Parathyroid adenoma (tissue), 2 donors: Measurements from ENCODE around the gene CCDC185.

Experiments used
- H2AFZ ChIP-seq: fragments of 300-600 bp; sonication (generic); one replicate; pipeline ENCODE4 v1.7.0; 2017; ENCODE audit warnings: antibody characterized with exemption, mild to moderate bottlenecking
- H3K27ac ChIP-seq: fragments of 300-600 bp; sonication (generic); one replicate; pipeline ENCODE4 v1.7.0; 2017
- H3K27me3 ChIP-seq: fragments of 300-600 bp; sonication (generic); one replicate; pipeline ENCODE4 v1.7.0; 2017; ENCODE audit warnings: low read length; ENCODE audit not compliant: control insufficient read depth, insufficient read depth
- H3K36me3 ChIP-seq: fragments of 300-600 bp; sonication (generic); one replicate; pipeline ENCODE4 v1.7.0; 2017; ENCODE audit warnings: low read length; ENCODE audit not compliant: control insufficient read depth, insufficient read depth
- H3K4me1 ChIP-seq: fragments of 300-600 bp; sonication (generic); one replicate; pipeline ENCODE4 v1.7.0; 2017; ENCODE audit warnings: control low read depth
- H3K4me2 ChIP-seq: fragments of 300-600 bp; sonication (generic); one replicate; pipeline ENCODE4 v1.7.0; 2017; ENCODE audit warnings: low read length
- H3K4me3 ChIP-seq: fragments of 300-600 bp; sonication (generic); one replicate; pipeline ENCODE4 v1.7.0; 2017; ENCODE audit warnings: low read depth, low read length
- H3K79me2 ChIP-seq: fragments of 300-600 bp; sonication (generic); one replicate; pipeline ENCODE4 v1.7.0; 2017; ENCODE audit warnings: control low read depth
- H3K9ac ChIP-seq: fragments of 300-600 bp; sonication (generic); one replicate; pipeline ENCODE4 v1.7.0; 2017; ENCODE audit warnings: mild to moderate bottlenecking
- H3K9me3 ChIP-seq: fragments of 300-600 bp; sonication (generic); one replicate; pipeline ENCODE4 v1.7.0; 2017; ENCODE audit warnings: low read length; ENCODE audit not compliant: control insufficient read depth
- TF ChIP-seq, protein P1 (sequence below): fragments of 300-600 bp; sonication (generic); IDR thresholded peaks from one replicate; pipeline ENCODE4 v1.7.0; 2017; ENCODE audit warnings: antibody characterized with exemption, mild to moderate bottlenecking
- donor health status: primary hyperparathyroidism.

The CCDC185 gene

DNA sequence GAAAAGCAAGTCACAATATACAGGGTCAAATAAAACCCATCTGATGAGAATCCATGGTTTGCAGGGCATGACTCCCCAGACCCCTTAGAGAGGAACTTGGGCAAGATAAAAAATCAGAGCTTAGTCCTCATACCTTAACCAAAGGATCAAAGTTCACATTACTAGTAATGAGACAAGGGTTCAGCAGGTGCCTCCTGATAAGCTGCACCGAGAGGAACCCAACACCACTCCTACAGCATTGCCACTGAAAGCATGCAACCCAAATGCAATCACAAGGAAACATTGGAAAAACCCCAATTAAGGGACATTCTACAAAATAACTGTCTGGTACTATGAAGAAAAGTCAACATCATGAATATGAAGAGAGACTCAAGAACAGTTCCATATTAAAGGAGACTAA lies 29.7 kb downstream of the CCDC185 start:
- Histone ChIP-seq H3K4me3 (no peak overlapping the region), H3K79me2 (no peaks in the 10 kb centered on the region), H3K9ac (no peak overlapping the region), H2AFZ (no peak overlapping the region), H3K4me2 (no peak overlapping the region), H3K27me3 (no peaks in the 10 kb centered on the region), H3K36me3 (no peaks in the 10 kb centered on the region), H3K9me3 (no peaks in the 10 kb centered on the region), H3K27ac (no peak overlapping the region), H3K4me1 (no peaks in the 10 kb centered on the region)
- TF ChIP-seq, protein P1, sequence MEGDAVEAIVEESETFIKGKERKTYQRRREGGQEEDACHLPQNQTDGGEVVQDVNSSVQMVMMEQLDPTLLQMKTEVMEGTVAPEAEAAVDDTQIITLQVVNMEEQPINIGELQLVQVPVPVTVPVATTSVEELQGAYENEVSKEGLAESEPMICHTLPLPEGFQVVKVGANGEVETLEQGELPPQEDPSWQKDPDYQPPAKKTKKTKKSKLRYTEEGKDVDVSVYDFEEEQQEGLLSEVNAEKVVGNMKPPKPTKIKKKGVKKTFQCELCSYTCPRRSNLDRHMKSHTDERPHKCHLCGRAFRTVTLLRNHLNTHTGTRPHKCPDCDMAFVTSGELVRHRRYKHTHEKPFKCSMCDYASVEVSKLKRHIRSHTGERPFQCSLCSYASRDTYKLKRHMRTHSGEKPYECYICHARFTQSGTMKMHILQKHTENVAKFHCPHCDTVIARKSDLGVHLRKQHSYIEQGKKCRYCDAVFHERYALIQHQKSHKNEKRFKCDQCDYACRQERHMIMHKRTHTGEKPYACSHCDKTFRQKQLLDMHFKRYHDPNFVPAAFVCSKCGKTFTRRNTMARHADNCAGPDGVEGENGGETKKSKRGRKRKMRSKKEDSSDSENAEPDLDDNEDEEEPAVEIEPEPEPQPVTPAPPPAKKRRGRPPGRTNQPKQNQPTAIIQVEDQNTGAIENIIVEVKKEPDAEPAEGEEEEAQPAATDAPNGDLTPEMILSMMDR, result no peak

- Histone ChIP-seq H3K9ac (no peak overlapping the region), H3K79me2 (no peaks in the 10 kb centered on the region), H3K4me2 (no peak overlapping the region), H3K4me1 (no peaks in the 10 kb centered on the region), H3K4me3 (no peak overlapping the region), H3K27me3 (no peaks in the 10 kb centered on the region), H3K9me3 (no peaks in the 10 kb centered on the region), H3K27ac (no peak overlapping the region), H3K36me3 (no peaks in the 10 kb centered on the region), H2AFZ (no peak overlapping the region)
- TF ChIP-seq, protein P1, result no peak
These were observed 30.5 kb downstream of the CCDC185 start for GRCh38 chr1:223423641-223424233.

DNA sequence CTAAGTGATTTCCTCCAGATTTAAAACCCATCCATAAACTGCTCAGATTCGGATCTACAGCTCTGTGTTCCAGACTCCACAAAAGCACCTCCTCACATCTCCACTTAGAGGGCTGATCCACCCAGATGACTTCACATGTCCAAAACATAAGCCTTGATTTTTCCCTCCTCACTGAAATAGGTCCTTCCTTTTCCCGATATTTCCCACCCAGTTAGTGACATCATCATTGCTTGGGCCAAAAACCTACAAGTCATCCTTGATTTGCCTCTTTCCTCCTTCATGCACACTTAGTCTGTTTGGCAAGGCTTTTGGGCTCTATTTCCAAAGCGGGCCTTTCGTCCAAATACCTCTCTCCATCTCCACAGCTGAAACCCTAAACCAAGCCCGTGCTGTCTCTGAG lies 32.3 kb downstream of the CCDC185 start:
- no peaks in the 10 kb centered on the region for H3K36me3 ChIP-seq
- H3K9me3 ChIP-seq, result no peaks in the 10 kb centered on the region
- H3K79me2 ChIP-seq, result no peaks in the 10 kb centered on the region
- H2AFZ ChIP-seq, result no peak overlapping the region
- H3K27me3 ChIP-seq, result no peaks in the 10 kb centered on the region
- no peak overlapping the region for H3K4me3 ChIP-seq
- no peaks in the 10 kb centered on the region for H3K4me1 ChIP-seq
- no peak overlapping the region for H3K9ac ChIP-seq
- TF ChIP-seq, protein P1, result no peak
- no peak overlapping the region for H3K27ac ChIP-seq
- H3K4me2 ChIP-seq, result no peak overlapping the region

- no peaks in the 10 kb centered on the region for H3K79me2 ChIP-seq
- H3K27ac ChIP-seq, result no peak overlapping the region
- no peaks in the 10 kb centered on the region for H3K4me1 ChIP-seq
- H3K4me2 ChIP-seq, result no peak overlapping the region
- no peak overlapping the region for H2AFZ ChIP-seq
- H3K4me3 ChIP-seq, result no peak overlapping the region
- no peaks in the 10 kb centered on the region for H3K36me3 ChIP-seq
- H3K9ac ChIP-seq, result no peak overlapping the region
- no peaks in the 10 kb centered on the region for H3K27me3 ChIP-seq
- H3K9me3 ChIP-seq, result no peaks in the 10 kb centered on the region
- TF ChIP-seq, protein P1, result no peak
These were observed 33.7 kb downstream of the CCDC185 start for GRCh38 chr1:223426936-223427335.

GRCh38 chr1:223429313-223429731 lies 36.1 kb downstream of the CCDC185 start:
- no peaks in the 10 kb centered on the region for H3K79me2 ChIP-seq
- no peak overlapping the region for H2AFZ ChIP-seq
- TF ChIP-seq, protein P1, result no peak
- no peak overlapping the region for H3K9ac ChIP-seq
- no peaks in the 10 kb centered on the region for H3K4me1 ChIP-seq
- no peak overlapping the region for H3K27ac ChIP-seq
- no peaks in the 10 kb centered on the region for H3K9me3 ChIP-seq
- H3K4me2 ChIP-seq, result no peak overlapping the region
- H3K4me3 ChIP-seq, result no peak overlapping the region
- no peaks in the 10 kb centered on the region for H3K27me3 ChIP-seq
- no peaks in the 10 kb centered on the region for H3K36me3 ChIP-seq
